NT2/D1 (cell line): ENCODE measurements around the gene PZP.

ENCODE experiments used
- DNase-seq: peaks from one replicate; pipeline ENCODE4 v3.0.0-alpha.2; 2011; ENCODE audit warnings: low read depth, low spot score
- H3K27me3 ChIP-seq: 2 replicates; pipeline ENCODE4 v1.6.0; 2011; ENCODE audit warnings: mild to moderate bottlenecking; ENCODE audit not compliant: insufficient read length, insufficient read depth
- H3K36me3 ChIP-seq: 2 replicates; pipeline ENCODE4 v1.6.1; 2011; ENCODE audit warnings: mild to moderate bottlenecking, low read length, mixed read lengths; ENCODE audit not compliant: insufficient read depth, insufficient read length
- H3K4me1 ChIP-seq: 2 replicates; pipeline ENCODE4 v1.5.1; 2011; ENCODE audit not compliant: insufficient read depth, insufficient read length
- H3K4me3 ChIP-seq: 2 replicates; pipeline ENCODE4 v1.5.1; 2011; ENCODE audit warnings: low read depth; ENCODE audit not compliant: insufficient read length
- H3K9ac ChIP-seq: 2 replicates; pipeline ENCODE4 v1.6.0; 2011; ENCODE audit warnings: low read depth; ENCODE audit not compliant: insufficient read length
- H3K9me3 ChIP-seq: 2 replicates; pipeline ENCODE4 v1.5.1; 2011; ENCODE audit warnings: mild to moderate bottlenecking, low read length; ENCODE audit not compliant: insufficient read depth
- SUZ12 ChIP-seq: IDR thresholded peaks from 2 replicates; pipeline ENCODE4 v1.6.1; 2011; ENCODE audit not compliant: insufficient read length, insufficient read depth; ENCODE audit errors: extremely low read depth
- YY1 ChIP-seq: IDR thresholded peaks from 2 replicates; pipeline ENCODE4 v1.6.1; 2011; ENCODE audit not compliant: insufficient read length, insufficient read depth
- ZNF274 ChIP-seq: IDR thresholded peaks from 2 replicates; pipeline ENCODE4 v1.6.1; 2011; ENCODE audit warnings: mild to moderate bottlenecking, low read depth, low read length

The PZP gene

DNA sequence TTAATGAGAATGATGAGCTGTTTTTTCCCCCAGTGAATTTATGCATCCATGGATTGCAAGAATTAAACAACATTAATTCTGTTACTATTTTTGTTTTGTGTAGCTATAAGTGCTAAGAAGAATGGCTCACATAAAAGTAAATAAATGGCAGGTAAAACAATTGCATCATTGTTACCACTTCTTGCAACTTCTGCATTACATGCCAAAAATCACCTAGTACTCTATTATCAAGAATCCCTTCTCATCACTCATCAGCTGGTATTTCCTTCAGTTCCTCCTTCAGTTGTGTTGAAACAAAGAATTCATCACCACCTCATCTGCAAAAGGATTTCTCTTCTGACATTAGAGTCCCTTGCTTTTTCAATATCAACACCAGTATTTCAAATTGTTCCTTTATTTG lies 93.2 kb downstream of the PZP start:
- H3K9ac ChIP-seq: no peak overlapping the region
- no peaks in the 10 kb centered on the region for H3K27me3 ChIP-seq
- no peak for DNase-seq
- no peak for TF ChIP-seq SUZ12
- no peak for TF ChIP-seq ZNF274
- TF ChIP-seq YY1: no peak
- no peak overlapping the region for H3K4me3 ChIP-seq
- H3K9me3 ChIP-seq: no peaks in the 10 kb centered on the region
- no peaks in the 10 kb centered on the region for H3K4me1 ChIP-seq
- no peaks in the 10 kb centered on the region for H3K36me3 ChIP-seq

DNA sequence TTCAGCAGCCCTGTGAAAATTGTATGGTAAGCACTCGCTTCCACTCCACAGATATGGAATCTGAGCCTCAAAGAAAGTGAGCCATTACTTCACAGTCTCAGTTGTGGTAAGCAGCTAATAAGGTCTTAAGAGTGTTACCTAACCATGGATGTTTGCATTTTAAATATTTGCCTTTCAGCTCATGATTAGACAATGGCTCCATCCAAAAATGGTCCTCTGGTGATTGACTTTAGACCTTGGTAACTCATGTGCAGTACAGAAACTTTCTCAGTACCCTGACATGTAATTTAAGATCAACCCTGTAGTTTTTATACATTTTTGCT lies 94.2 kb downstream of the PZP start:
- Histone ChIP-seq H3K9ac (no peak overlapping the region), H3K9me3 (no peaks in the 10 kb centered on the region), H3K36me3 (no peaks in the 10 kb centered on the region), H3K27me3 (no peaks in the 10 kb centered on the region), H3K4me3 (no peak overlapping the region), H3K4me1 (no peaks in the 10 kb centered on the region)
- no peak for TF ChIP-seq ZNF274
- no peak for TF ChIP-seq SUZ12
- TF ChIP-seq YY1: no peak
- no peak for DNase-seq

DNA sequence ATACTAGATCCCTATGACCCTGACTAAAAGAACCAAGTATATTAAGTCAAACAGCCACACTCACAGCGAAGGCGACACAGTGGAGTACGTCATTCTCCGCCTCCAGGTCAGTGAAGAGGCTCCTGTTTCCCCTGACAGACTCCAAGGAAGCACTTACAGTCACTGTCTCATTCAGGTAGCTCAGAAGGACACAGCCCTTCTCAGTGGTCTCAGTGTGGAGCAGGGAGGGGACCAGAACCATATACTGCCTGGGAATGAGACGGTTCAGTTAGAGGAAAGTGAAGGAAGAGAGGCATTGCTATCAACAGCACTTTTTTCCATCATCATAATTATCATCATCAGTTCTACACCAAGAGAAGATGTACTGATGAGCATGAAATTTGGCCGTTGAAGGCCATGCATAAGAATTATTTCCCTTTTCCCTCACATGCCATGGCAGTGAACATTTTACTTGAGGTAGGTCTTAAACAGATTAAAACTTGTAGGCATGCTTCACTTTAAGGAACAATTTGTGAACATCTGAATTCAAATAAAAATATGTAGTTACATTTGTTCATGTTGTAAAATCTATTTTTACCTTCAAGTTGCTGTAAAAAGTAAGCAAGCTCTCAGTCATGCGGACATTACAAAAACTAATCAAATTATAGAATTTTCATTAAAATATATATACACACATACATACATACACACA lies 94.8 kb downstream of the PZP start:
- no peaks in the 10 kb centered on the region for H3K27me3 ChIP-seq
- H3K9ac ChIP-seq: no peak overlapping the region

DNA sequence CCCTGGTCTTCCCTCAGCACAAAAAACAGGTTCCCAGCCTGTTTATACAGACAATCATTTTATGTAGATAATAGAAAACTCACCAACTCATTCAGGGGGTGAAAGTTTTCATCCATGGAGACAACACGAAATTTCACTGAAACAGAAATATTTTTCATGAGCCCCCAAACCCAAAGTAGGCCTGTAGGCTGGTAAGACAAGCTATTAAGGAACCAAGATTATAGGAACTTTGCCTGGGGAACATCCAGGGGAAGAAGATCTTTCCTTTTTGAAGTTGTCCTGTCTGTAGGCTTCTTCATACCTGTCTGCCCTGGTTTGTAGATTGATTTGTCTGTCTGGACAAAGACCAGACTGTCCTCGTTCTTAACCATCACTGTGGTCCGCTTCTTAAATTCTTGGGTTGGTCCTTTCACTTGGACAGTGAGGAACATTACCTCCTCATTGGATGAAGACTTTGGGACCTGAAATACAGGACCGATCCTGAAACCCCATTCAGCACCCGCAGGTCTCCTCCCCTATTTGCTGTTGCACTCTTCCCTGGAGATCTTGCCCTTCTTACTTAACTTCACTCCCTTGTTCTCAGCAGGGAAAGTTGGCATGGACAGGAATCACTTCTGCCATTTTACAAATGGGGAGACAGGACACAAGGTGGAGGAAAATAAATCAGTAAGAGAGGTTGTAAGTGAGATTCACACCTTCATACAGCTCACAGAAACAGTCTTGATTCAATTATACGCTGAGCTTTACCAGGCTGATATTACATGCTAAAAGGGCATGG lies 95.9 kb downstream of the PZP start:
- Histone ChIP-seq H3K4me1 (no peaks in the 10 kb centered on the region), H3K36me3 (no peaks in the 10 kb centered on the region), H3K9ac (no peak overlapping the region), H3K9me3 (no peaks in the 10 kb centered on the region), H3K4me3 (no peak overlapping the region), H3K27me3 (no peaks in the 10 kb centered on the region)
- no peak for DNase-seq
- TF ChIP-seq YY1 (no peak), SUZ12 (no peak), ZNF274 (no peak)

More for the DNA sequence above, 94.8 kb downstream of the PZP start:
- DNase-seq: no peak
- Histone ChIP-seq H3K4me1 (no peaks in the 10 kb centered on the region), H3K9me3 (no peaks in the 10 kb centered on the region), H3K4me3 (no peak overlapping the region), H3K36me3 (no peaks in the 10 kb centered on the region)
- no peak for TF ChIP-seq ZNF274
- TF ChIP-seq SUZ12: no peak
- no peak for TF ChIP-seq YY1

DNA sequence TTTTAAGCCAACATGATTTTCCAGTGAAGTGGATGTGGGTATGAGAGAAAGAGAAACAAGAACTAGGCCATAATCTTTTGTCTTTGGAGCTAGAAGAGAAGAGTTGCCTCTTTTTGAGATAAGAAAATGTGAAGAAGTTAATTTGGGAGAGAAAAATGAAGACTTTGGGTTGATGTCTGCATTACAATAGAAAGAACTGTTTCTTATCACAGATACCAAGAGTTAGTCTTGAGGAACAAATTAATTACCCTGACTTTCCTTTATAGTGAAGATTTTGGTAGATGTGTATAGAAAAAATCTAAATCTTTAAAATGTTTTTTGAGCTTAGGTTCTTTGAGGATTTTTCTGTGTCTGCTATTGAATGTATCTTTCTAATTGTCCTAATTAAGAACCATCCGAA lies 96.7 kb downstream of the PZP start:
- DNase-seq: no peak
- no peaks in the 10 kb centered on the region for H3K4me1 ChIP-seq

DNA sequence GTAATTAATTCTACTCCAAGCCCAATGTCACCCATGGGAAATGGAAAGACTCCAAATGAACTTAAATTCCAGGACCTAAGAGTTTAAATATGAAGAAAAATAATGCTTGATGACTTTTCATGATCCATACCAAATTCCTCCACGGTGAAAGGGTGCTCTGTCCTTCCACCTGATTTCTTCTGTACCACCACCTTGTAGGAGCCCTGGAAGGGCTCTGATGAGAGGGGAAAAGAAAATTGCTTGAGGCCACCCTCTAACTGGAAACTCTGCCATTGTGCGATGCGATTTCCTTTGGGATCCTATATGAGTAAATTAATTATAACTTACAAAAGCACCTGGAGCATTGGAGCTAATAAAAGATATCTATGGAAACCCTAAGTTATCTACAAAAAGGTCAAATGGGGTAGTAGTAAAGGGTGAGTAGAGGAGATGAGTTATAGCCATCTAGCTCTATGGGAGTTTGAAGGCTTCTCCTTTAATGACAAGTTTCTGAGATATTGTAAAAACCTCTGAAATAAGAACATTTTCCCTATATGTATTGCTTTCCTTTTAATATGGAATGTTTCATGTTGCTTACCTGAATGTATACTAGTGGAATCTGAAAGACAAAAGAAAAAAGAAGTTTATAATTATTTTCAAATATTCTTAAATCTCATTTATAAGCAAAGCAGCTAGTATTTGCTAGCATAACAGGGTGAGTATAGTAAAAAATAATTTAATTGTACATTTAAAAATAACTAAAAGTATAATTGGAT lies 98.3 kb downstream of the PZP start:
- no peak overlapping the region for H3K9ac ChIP-seq
- TF ChIP-seq YY1 (no peak), SUZ12 (no peak), ZNF274 (no peak)
- no peak overlapping the region for H3K4me3 ChIP-seq
- H3K36me3 ChIP-seq: no peaks in the 10 kb centered on the region
- H3K4me1 ChIP-seq: no peaks in the 10 kb centered on the region
- no peaks in the 10 kb centered on the region for H3K9me3 ChIP-seq
- DNase-seq: no peak
- no peaks in the 10 kb centered on the region for H3K27me3 ChIP-seq

More for the DNA sequence above, 96.7 kb downstream of the PZP start:
- Histone ChIP-seq H3K9me3 (no peaks in the 10 kb centered on the region), H3K27me3 (no peaks in the 10 kb centered on the region), H3K9ac (no peak overlapping the region), H3K36me3 (no peaks in the 10 kb centered on the region), H3K4me3 (no peak overlapping the region)
- no peak for TF ChIP-seq YY1
- no peak for TF ChIP-seq SUZ12
- no peak for TF ChIP-seq ZNF274

DNA sequence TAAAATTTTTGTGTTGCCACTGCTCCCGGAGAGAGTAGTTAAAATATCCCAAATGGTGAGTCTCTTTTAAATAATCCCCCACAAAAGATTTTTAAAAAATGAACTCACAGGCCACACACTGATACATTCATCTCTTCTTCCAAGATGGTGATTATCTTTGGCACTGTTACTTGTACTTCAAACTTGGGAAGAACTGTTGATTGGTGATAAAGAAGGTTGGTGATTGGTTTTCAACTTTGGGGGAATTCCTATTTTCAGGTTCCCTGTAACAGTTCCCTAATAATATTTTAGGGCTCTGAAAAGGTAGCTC lies 99.0 kb downstream of the PZP start:
- no peak for TF ChIP-seq ZNF274
- no peak for TF ChIP-seq SUZ12
- TF ChIP-seq YY1: no peak
- H3K36me3 ChIP-seq: no peaks in the 10 kb centered on the region
- no peak for DNase-seq

More for the DNA sequence above, 99.0 kb downstream of the PZP start:
- Histone ChIP-seq H3K9ac (no peak overlapping the region), H3K4me1 (no peaks in the 10 kb centered on the region), H3K27me3 (no peaks in the 10 kb centered on the region), H3K4me3 (no peak overlapping the region), H3K9me3 (no peaks in the 10 kb centered on the region)
